RPMI7951 (cell line): ENCODE measurements around the gene GNG7. TPM values are rescaled to one million over a fixed set of nuclear protein-coding genes. Genes with fewer than 3 reads are reported as not detected.

Experiments
- DNase-seq: peaks from one replicate; pipeline ENCODE4 v3.0.0-alpha.2; 2012; ENCODE audit warnings: low read depth
- total RNA-seq: library from RNA; depleted of rRNA; stranded (reverse); fragments of >200 nt; shearing (Covaris generic); gene quantifications from 2 replicates; pipeline ENCODE4 v1.2.3, GENCODE V29; 2014; rRNA removed

GNG7 gene
- total RNA-seq = 0.96 and 1.3 TPM in 2 replicates

DNA sequence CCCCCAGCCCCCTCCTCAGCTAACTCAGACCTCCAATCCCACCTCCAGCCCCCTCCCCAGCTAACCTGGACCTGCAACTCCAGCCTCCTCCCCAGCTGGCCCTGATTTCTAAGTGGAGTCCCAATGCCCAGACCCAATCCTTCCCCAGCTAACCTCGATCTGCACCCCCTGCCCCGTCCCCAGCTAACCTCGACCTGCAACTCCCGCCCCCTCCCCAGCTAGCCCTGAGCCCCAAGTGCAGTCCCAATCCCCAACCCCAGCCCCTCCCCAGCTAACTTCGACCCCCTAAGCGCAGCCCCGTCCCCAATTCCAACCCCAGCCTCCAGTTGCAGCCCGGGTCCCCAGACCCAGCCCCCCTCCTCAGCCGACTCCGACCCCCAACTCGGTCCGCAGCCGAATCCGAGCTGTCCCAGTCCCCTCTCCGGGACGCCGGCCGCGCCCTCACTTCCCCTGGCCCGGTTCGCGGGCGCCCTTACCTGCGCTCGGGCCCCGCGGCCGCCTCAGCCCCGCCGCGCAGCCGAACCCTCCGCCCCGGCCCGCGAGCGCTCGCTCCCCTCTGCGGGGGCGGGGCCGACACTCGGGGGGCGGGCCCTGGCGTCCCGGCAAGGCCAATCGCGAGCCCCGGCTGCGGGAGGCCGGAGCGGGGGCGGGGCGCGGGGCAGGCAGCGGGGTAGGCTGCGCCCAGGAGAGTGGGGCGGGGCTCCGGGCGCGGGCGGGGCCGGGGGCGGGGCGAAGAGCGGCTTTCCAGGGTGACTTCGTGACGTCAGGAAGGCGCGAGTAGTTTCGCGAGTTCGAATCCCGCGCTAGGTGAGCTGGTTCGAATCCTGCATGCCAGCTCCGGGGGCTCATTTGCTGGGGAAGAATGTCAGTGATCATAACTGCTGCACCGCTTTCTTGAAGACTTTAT, at the start of gene GNG7:
Gene GNG7, minus strand, starts transcription at position 525 of the 907 bp plus-strand sequence. CDS start 182,006 bp downstream, outside the sequence.
- peak; percentile 85 for DNase-seq

DNA sequence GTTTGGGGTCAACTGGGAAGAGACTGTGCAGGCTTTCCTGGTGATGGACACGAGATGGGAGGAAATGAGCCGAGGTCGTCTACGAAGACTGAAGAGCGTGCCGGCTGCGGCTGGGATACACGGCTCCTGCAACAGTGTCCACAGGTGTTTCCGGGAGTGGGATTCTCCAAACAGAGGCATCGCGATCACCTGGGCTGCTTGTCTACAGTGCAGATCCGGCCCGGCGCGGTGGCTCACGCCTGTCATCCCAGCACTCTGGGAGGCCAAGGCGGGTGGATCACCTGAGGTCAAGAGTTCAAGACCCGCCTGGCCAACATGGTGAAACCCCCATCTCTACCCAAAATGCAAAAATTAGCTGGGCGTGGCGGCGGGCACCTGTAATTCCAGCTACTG, 48.9 kb upstream of the GNG7 start:
- no peak for DNase-seq

DNA sequence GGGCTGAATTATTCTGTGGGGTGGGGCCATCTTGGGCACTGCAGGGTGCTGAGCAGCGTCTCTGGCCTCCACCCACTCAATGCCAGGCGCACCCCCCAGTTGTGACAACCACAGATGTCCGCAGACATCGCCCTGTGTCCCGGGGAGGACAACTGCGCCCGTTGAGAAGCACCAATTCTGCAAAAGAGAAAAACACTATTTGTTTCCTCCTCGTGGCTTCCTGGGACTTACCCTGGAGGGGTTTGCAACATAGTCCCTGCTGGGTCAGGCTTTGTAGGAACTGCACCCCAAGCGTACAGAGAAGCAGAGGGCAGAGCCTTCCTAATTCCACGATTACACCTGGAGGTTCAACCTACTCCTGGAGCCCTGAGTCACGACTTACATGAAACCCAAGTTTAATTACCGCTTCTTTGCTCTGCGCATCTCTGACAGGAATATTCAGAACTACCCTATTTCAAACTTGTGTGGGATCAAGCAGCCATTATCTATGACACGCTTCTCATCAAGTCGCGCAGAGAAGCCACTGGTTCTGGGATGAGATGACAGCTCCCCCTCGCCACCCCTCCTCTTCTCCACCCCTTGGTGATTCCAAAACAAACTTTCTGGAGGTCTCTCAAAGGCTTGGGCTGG, 48.4 kb upstream of the GNG7 start:
- DNase-seq = no peak

DNA sequence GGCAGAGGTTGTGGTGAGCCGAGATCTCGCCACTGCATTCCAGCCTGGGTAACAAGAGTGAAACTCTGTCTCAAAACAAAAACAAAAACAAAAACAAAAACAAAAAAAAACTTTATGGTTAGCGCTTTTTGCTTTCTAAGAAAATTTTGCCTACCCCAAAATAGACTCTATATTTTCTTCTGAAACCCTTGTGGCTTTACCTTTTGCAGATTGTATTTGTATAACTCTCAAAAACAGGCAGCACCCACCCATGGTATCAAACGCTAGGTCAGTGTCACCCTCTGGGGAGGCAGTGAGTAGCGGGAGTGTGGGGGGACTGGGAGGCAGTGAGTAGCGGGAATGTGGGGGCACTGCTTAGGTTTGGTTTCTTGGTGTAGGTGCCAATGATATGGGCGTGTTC, 44.9 kb upstream of the GNG7 start:
- no peak for DNase-seq

DNA sequence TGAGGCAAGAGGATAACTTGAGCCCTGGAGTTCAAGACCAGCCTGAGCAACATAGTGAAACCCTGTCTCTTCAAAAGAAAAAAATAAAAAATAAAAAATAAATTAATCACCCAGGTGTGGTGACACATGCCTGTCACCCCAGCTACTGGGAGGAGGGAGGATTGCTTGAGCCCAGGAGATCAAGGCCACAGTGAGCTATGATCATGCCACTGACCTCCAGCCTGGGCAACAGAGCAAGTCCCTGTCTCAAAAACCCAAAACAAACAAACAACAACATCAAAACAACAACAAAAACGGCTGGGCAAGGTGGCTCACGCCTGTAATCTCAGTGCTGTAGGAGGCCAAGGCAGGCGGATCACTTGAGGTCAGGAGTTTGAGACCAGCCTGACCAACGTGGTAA, 41.6 kb upstream of the GNG7 start:
- no peak for DNase-seq

DNA sequence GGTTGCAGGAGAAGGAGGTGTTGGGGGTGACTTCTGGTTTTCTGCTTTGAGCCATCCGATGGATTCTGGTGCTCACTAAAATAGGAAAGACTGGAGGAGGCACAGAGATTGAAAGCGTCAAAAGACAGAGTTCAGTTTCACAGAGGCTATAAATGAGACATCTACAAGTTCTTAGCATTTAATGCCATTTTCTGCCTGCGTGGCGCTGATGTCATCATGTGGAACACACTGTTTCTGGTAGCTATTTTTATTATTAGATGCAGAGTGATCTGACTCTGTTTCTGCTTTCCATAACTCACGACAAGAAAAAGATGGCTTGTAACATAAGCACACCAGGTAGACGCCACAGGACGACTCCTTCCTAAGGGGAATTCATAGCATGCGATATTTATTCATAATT, 40.6 kb upstream of the GNG7 start:
- DNase-seq = no peak

DNA sequence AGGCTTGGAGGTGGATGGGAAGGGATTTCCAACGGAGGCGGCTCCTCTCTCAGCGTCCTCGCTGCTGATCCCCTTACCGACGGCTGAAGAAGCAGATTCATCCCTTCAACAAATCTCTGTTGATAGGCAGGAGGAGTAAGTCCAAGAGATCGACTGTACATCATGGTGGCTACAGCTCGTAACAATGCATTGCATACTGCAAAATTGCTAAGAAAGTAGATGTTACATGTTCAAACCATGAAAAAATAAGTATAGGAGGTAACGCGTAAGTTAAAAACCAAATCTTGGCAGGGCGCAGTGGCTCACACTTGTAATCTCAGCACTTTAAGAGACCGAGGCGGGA, 37.8 kb upstream of the GNG7 start:
- DNase-seq = no peak

DNA sequence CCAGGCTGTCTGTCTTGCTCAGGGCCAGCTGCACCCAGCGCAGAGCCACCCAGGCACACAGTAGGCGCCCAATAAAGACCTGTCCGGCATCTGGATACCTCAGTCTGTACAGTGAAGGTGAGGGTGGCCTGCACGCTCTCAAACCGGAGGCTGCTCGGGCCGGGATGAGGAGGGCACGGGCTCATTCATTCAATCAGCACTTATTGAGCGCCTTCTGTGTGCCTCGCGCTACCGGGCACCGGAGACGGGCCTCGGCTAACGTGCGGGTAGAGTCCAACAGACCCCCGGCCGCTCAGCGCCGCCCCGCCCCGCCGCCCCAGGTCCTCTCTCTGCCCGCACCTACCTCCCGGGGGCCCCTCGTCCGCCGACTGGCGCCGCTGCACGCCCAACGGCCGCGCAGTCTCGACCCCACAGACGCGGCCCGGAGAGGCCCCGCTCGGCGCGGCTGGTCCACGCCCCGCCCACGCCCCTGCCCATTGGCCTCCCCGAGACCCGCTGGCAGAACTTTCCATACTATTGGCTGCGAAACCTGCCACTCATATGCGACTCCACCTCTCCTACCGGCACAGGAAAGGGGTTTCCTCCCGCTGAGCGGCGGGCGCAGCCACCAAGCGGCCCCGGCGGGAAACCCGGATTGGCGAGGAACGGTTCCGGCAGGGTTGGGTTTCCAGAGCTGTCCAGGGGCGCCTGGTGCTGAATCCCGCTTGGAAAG, 37.3 kb upstream of the GNG7 start, which contains the start of gene SLC39A3:
Gene SLC39A3, minus strand, starts transcription at position 416 of the 712 bp plus-strand sequence. CDS start 2,760 bp downstream, outside the sequence.
- peak; percentile 99 for DNase-seq

DNA sequence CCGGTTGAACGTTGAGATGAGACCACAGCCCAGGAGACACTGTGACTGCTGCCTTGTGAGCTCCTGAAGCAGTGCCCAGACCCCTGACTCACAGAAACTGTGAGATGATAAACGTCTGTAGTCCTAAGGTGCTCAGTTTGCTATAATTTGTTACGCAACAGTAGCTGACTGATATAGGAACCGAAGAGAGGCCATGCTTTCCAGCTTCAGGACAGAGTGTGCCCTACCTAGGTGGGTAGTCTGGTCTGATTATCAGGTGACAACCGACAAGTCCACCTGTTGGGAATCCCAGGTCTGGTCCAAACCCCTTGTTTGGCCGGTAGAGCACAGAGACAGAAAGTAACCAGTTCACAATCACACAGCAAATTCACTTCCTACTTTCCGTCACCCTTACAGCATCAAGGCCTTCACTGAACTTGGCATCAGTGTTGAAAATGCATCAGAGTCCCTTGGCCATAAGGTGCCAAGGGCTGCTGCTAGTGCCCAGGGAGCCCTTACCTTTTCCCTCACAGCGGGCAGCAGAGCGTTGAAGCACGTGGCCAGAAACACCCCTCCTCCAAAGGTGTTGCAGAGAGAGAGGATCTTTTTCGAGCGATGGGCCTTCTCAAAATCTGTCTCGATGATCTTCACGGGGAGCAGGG, 34.2 kb upstream of the GNG7 start:
- no peak for DNase-seq

DNA sequence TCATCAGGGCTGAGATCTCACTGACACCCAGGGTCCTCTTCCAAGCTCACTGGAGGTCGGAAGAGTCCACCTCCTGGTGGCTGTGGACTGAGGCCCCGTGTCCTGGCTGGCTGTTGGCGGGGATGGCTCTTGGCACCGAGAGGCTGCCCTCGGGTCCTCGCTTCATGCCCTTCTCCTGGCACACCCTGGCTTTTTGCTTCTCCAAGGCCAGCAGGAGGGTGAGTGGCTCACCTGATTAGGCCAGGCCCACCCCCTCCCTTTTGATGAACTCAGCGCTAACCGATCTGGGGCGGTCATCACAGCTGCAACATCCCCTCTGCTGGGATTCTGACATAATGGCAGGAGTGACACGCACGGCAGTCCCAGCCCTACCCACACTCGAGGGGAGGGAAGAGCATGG, 32.9 kb upstream of the GNG7 start:
- no peak for DNase-seq

DNA sequence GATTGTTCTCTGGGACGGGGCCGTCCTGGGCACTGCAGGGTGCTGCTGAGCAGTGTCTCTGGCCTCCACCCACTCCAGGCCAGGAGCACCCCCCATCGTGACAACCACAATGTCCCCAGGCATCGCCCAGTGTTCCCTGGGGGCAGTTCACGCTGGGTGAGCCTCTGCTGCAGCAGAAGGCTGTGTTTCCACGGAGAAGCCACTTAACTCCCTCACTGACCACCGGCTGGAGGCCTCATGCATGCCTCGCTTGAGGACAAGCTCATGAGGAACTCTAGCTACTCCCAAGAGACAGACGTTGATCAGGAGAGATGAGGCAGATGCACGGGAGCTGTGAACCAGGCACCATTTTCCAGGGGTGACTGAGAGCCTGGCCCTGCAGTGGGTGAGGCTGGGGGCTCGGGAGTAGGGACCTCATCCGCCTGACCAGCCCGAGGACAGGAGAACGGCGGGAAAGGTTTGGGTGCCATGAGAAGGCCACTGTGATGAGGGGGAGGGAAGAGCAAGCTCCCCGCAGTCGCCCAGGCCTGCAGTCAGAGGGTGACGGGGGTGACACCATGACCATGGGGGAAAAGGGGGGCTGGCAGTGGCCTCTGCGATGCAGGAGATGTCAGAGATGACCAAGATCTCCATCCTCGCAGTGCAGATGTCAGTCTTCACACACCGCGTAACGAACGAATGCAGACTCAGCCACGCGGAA, 32.2 kb upstream of the GNG7 start:
- no peak for DNase-seq

DNA sequence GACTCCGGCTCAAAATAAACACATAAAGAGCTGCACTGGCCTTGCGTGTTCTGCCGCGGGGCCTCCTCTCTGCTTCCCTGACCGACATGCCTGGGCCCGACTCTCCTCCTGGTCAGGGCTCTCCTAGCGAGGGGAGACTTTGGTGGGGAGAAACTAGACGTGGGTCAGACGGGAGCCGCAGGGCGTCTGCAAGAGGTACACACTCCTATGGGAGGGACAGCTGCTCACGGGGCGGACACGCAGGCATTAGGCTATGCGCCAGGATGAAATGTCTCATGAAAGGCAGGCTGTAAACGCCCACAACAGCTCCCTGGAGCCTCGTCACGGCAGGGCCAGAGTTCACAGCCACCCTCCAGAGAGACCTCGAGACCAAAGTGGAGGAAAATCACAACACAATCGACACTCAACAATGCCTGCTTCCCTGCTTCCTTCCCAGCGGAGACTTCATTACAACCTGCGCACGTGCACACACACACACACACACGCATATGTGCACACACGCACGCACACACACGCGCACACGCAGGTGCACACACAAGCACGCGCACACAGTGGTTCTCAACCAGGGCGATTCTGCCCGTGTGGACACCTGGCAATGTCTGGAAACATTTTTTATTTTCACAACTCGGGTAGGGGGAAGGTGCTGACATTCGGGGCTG, 31.6 kb upstream of the GNG7 start:
- DNase-seq = no peak

DNA sequence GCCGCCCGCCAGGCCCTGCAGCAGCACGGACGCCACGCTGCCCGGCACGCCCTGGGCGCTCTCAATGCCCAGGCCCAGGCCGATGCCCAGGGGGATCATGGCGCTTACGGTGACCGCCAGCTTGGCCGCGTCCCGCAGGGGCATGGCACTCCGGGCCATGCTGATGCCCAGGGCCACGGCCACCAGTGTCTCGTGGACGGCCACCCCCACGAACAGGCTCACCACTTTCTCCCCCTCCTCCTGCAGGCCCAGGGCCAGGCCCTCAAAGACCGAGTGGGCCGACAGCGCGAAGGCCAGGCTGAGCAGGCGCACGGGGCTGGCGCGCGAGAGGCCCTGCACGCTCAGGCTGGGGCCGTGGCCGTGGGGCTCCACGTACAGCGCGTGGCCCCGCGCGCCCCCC, 30.4 kb upstream of the GNG7 start:
- DNase-seq = no peak

DNA sequence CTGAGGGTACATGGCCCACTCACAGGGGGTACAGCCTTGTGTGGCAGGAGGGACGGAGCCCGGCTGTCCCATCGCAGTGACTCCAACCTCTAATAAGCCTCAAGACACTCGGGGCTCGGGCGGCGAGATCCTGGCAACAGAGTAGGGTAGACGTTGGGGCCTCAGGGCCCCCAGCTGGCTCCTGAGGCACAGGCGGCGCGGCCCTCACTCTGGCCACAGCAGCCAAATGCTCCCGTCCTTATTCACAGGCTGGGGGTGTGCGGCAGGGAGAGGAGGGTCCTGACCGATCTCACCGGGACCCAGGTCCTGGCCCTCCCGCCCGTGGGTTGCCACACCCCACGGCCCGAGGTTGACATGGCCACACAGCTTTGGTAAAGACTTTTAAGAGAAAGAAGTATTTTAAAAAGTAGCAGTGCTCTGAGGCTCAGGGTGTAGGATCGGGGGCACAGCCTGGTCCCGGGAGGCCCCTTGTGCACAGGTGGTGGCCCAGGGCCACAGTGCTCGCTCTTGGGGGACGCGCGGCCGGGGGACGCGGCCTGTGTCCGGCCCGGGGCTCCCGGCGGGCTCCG, 29.7 kb upstream of the GNG7 start:
- DNase-seq = no peak

DNA sequence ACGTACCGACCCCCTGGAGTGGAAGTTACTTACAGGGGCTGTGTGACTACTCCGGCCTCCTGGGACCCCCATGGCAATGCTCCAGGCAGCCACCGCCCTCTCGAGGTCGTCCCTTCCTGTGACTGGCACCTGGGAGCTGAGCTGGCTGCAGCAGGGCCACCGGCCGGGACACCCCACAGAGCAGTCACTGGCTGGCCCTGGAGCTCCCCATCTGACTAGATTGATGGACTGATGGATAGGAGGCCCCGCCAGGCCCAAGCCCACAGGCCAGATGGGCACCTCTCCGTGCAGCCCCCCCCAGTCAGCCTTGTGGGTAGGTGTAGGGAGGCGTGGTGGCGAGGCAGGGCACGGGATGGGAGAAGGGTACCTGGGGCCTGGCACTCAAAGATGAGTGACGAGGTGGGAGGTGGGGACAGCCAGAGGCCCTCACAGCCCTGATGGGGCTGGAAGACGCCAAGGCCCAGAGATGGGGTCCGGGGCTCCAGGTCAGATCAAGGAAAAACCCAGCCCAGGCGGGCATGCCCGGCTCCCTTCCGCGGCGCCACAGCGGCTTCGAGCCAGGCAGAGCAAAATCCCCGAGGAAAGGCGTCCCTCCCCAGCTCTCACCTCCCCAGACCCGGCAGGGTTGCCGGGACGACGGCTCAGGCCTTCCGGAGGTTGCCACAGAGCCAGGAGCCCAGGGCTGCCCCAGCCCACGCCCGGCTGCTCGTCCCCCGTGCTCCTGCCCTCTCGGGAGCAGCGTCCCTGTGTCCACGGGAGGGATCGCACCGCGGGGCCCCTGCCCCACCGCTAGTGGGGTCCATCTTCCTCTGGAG, 28.9 kb upstream of the GNG7 start:
- no peak for DNase-seq

DNA sequence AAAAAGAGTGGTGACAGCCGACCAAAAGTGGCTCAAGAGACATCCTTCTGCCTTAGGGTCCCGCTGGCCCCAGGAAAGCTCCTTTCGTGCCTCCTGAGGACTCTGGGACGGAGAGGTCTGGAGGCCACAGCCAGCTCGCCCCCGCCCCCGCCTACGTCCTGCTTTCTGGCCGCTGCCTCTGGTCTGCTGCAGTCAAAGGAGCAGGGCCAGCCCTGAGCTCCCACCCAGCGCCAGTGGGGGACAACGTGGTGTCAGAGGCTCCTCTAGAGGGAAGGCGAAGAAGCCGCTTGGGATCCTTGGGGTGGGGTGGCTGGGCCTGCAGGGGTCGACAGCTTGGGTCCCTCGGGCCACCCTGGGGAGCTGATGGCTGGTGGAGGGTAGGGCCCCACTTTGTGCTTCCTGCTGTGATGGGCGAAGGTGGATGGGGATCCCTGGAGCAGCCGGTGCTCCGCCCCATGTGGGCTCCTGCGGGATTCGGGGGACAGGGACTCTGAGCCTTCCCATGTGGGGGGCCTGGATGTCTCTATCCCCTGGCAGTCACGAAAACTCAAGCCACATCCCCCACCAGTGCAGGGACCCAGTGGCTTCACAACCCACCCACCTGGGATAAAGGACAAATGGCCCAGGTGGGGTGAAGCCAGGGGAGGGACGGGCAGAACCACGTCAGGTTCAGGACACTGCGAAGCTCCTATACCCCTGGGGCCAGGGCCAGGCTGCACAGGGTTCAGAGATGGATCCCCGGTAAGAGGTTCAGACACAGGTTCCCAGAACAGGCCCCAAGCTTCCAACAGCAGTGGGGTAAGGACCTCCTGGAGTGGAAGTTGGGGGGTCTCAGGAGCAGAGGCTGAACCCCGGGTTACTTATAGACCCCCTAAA, 27.7 kb upstream of the GNG7 start:
- DNase-seq = no peak

DNA sequence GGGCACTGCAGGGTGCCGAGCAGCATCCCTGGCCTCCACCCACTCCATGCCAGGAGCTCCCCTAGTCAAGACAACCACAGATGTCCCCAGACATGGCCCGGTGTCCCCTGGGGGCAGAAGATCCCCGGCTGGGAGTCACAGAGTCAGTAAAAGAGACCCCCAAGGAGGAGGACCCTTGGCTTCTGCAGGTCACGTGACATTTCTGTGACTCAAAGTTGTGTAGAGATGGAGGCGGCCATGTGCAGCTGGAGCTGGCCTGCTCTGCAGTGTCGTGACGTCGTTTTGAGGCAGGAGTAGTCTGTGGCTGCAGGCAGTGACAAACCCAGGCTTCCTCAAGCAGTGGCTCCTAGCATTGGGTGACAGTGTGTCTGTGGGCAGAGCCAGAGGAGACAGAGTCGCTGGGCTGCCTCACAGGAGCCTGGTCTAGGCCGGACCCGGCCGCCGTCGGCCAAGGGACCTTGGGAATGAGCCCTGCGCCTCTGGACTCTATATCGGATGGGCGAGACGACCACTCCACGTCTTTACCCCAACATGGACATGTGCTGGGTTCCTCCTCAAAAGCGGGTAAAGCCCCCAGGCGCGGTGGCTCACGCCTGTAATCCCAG, 26.4 kb upstream of the GNG7 start:
- DNase-seq = peak; percentile 24

DNA sequence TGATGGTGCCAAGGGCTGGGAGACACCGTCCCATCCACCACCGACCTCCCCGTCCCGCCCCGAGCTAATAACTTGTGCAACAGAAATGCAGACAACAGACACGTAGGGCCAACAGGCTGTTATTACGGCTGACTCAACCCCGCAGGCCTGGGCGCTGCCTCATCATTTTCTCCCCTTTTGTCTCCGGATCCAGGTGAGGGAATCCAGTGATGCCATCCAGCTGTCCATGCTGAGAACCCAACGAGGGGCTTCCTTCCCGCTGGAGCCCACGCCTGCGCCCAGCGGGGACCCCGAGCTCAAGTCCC, 25.1 kb upstream of the GNG7 start:
- DNase-seq = peak; percentile 51
